PC-3 (cell line): ENCODE results near the gene TEC. TPM values are rescaled to one million over a fixed set of nuclear protein-coding genes. Genes with fewer than 3 reads are reported as not detected.
"Not testable (repeated sequence)": the region's sequence is repeated elsewhere in the genome, so short reads cannot be mapped to it uniquely, and the experiment has no call there.

Experiments used
- ATAC-seq: fragments of 200-7000 bp; cut with Tn5 transposase; 2 replicates; pipeline ENCODE4 v1.9.1; 2020; ENCODE audit warnings: mild to moderate bottlenecking, moderate library complexity
- BruUV-seq: library from RNA; stranded (reverse); fragments of 400-500 nt; replicated peaks from 2 replicates; lab custom pipeline; 2021; lab: Mats Ljungman, UMichigan
- CTCF ChIA-PET: fragments of 300-600 bp; sonication (Branson Sonifier 250); formaldehyde crosslinking; loops from one replicate; lab custom pipeline; 2022; ENCODE audit warnings: antibody characterized with exemption; lab: Charles Lee
- POLR2A ChIA-PET: fragments of 300-600 bp; sonication (Branson Sonifier 250); formaldehyde crosslinking; loops from one replicate; lab custom pipeline; 2022; ENCODE audit warnings: antibody characterized with exemption; ENCODE audit not compliant: unreplicated experiment; lab: Charles Lee
- DNase-seq: peaks from one replicate; pipeline ENCODE4 v3.0.0-alpha.2; 2015
- H2AFZ ChIP-seq: fragments of 300-600 bp; sonication (generic); 2 replicates; pipeline ENCODE4 v1.6.0; 2016; ENCODE audit warnings: antibody characterized with exemption, low read length
- H3F3A ChIP-seq: fragments of 300-600 bp; sonication (generic); one replicate; pipeline ENCODE4 v1.6.0; 2017; ENCODE audit warnings: antibody characterized with exemption, low read length, control low read depth, mild to moderate bottlenecking; ENCODE audit not compliant: unreplicated experiment
- H3K27ac ChIP-seq: fragments of 300-600 bp; sonication (generic); 2 replicates; pipeline ENCODE4 v1.5.1; 2016; ENCODE audit warnings: mild to moderate bottlenecking, low read length
- H3K27me3 ChIP-seq: fragments of 300-600 bp; sonication (generic); 2 replicates; pipeline ENCODE4 v1.6.1; 2016; ENCODE audit warnings: low read length, mixed read lengths
- H3K36me3 ChIP-seq: fragments of 300-600 bp; sonication (generic); 2 replicates; pipeline ENCODE4 v1.6.1; 2016; ENCODE audit warnings: low read depth, mixed run types, low read length, mixed read lengths
- H3K4me1 ChIP-seq: fragments of 300-600 bp; sonication (generic); 2 replicates; pipeline ENCODE4 v1.5.1; 2016; ENCODE audit warnings: low read length; ENCODE audit not compliant: insufficient read depth
- H3K4me2 ChIP-seq: fragments of 300-600 bp; sonication (generic); 2 replicates; pipeline ENCODE4 v1.6.0; 2016; ENCODE audit warnings: low read length
- H3K4me3 ChIP-seq: fragments of 300-600 bp; sonication (generic); 2 replicates; pipeline ENCODE4 v1.5.1; 2016; ENCODE audit warnings: mild to moderate bottlenecking, low read length, mixed read lengths
- H3K79me2 ChIP-seq: fragments of 300-600 bp; sonication (generic); 2 replicates; pipeline ENCODE4 v1.6.1; 2017; ENCODE audit warnings: low read length, mixed read lengths
- H3K9ac ChIP-seq: fragments of 300-600 bp; sonication (generic); 2 replicates; pipeline ENCODE4 v1.6.0; 2016; ENCODE audit warnings: mild to moderate bottlenecking, low read length
- H3K9me2 ChIP-seq: fragments of 300-600 bp; sonication (generic); replicated peaks from 2 replicates; pipeline ENCODE4 v1.6.1; 2016; ENCODE audit warnings: mixed run types, low read length, mixed read lengths
- H3K9me3 ChIP-seq: fragments of 300-600 bp; sonication (generic); 2 replicates; pipeline ENCODE4 v1.6.1; 2016; ENCODE audit warnings: low read length, mixed read lengths
- H4K20me1 ChIP-seq: fragments of 300-600 bp; sonication (generic); 2 replicates; pipeline ENCODE4 v1.6.1; 2016; ENCODE audit warnings: low read length, mixed read lengths
- CTCF ChIP-seq: fragments of 300-600 bp; sonication (generic); conservative IDR thresholded peaks from 2 replicates; pipeline ENCODE4 v1.5.1; 2017; ENCODE audit warnings: antibody characterized with exemption, low read depth, mild to moderate bottlenecking, low read length
- EZH2 ChIP-seq: fragments of 300-600 bp; sonication (generic); IDR thresholded peaks from one replicate; pipeline ENCODE4 v1.6.1; 2017; ENCODE audit warnings: antibody characterized with exemption, mild to moderate bottlenecking, low read length; ENCODE audit not compliant: unreplicated experiment
- EZH2phosphoT487 ChIP-seq: fragments of 300-600 bp; sonication (generic); IDR thresholded peaks from 2 replicates; pipeline ENCODE4 v1.6.1; 2018; ENCODE audit warnings: mild to moderate bottlenecking, antibody characterized with exemption, low read length, borderline replicate concordance
- intact Hi-C: fragments of 100-400 bp; cut with micrococcal nuclease; formaldehyde crosslinking; loops from 2 replicates; pipeline ENCODE4 v1.9.0; 2023
- total RNA-seq: library from RNA; depleted of rRNA; stranded (reverse); fragments of >200 nt; gene quantifications from 2 replicates; pipeline ENCODE4 v1.2.3, GENCODE V29; 2014

TEC gene
- total RNA-seq, 1 experiment from 2014 or later = 10.4 TPM

GRCh38 chr4:48167538-48168263 is 101.9 kb downstream of the TEC start:
- H3K4me3 ChIP-seq = no peak overlapping the region
- H4K20me1 ChIP-seq = no peaks in the 10 kb centered on the region
- H3K4me1 ChIP-seq = no peaks in the 10 kb centered on the region
- intact Hi-C loops = no loop called here
- TF ChIP-seq EZH2 = no peak
- no peak for TF ChIP-seq EZH2phosphoT487
- no peak for TF ChIP-seq CTCF
- H3K79me2 ChIP-seq = no peaks in the 10 kb centered on the region
- H3K9ac ChIP-seq = no peak overlapping the region
- no peaks in the 10 kb centered on the region for H3K9me2 ChIP-seq
- DNase-seq = no peak
- ATAC-seq = no peak
- no peaks in the 10 kb centered on the region for H3K27me3 ChIP-seq
- no peaks in the 10 kb centered on the region for H3K9me3 ChIP-seq
- no peak overlapping the region for H2AFZ ChIP-seq
- H3K36me3 ChIP-seq = no peaks in the 10 kb centered on the region
- H3K27ac ChIP-seq = no peak overlapping the region
- CTCF ChIA-PET = no interaction called here
- no peak overlapping the region for H3K4me2 ChIP-seq
- H3F3A ChIP-seq = no peaks in the 10 kb centered on the region
- no TSS peak for BruUV-seq
- POLR2A ChIA-PET = no interaction called here

GRCh38 chr4:48164561-48164960 is 105.1 kb downstream of the TEC start:
- BruUV-seq, ATAC-seq, POLR2A ChIA-PET: not testable (repeated sequence)

GRCh38 chr4:48163746-48164145 is 105.9 kb downstream of the TEC start:
- ChIA-PET CTCF (no interaction called here), POLR2A (no interaction called here)
- Histone ChIP-seq H3K36me3 (no peaks in the 10 kb centered on the region), H3K27me3 (no peaks in the 10 kb centered on the region), H3K4me3 (no peak overlapping the region), H3K9ac (no peak overlapping the region), H3K79me2 (no peaks in the 10 kb centered on the region), H3K4me2 (no peak overlapping the region), H3K27ac (no peak overlapping the region), H2AFZ (no peak overlapping the region), H3F3A (no peaks in the 10 kb centered on the region), H3K9me3 (no peaks in the 10 kb centered on the region), H4K20me1 (no peaks in the 10 kb centered on the region), H3K9me2 (no peaks in the 10 kb centered on the region), H3K4me1 (peaks cover 9% of the 10 kb centered on the region)
- intact Hi-C loops = no loop called here
- TF ChIP-seq EZH2phosphoT487 (no peak), CTCF (no peak), EZH2 (no peak)
- no peak for DNase-seq
- BruUV-seq = no TSS peak
- ATAC-seq = no peak

More at GRCh38 chr4:48164561-48164960, 105.1 kb downstream of the TEC start:
- H3K9ac ChIP-seq, H3K9me2 ChIP-seq, H3K4me1 ChIP-seq, H3K79me2 ChIP-seq, H3K4me3 ChIP-seq, H3K9me3 ChIP-seq, H3F3A ChIP-seq, H3K27ac ChIP-seq, H3K36me3 ChIP-seq, CTCF ChIA-PET, intact Hi-C loops, H4K20me1 ChIP-seq, H3K4me2 ChIP-seq, H3K27me3 ChIP-seq, H2AFZ ChIP-seq, DNase-seq: not testable (repeated sequence)
